H1 (cell line): ENCODE results near the gene CASP8AP2. TPM values are rescaled to one million over a fixed set of nuclear protein-coding genes. Genes with fewer than 3 reads are reported as not detected.
A peak's percentile ranks its signal among the peaks of the same experiment; 100 is the strongest.

ENCODE experiments used
- EP300 ChIP-seq, 2 experiments: IDR thresholded peaks; 1 replicate in 1 of 2; 2 replicates in 1 of 2; pipeline ENCODE4 v1.6.1; 2011 to 2012; ENCODE audit warnings: low read depth in 2 of 2, low read length in 2 of 2, mild to moderate bottlenecking in 2 of 2, borderline replicate concordance in 1 of 2, inconsistent platforms in 1 of 2, moderate library complexity in 1 of 2
- POLR2AphosphoS5 ChIP-seq: IDR thresholded peaks from 2 replicates; pipeline ENCODE4 v1.6.1; 2011; ENCODE audit warnings: low read depth, low read length
- RAD21 ChIP-seq, 2 experiments: IDR thresholded peaks in 1 of 2; conservative IDR thresholded peaks in 1 of 2; 2 replicates each; pipeline ENCODE4 v1.6.1; 2011; ENCODE audit warnings: low read depth in 2 of 2, low read length in 2 of 2, improper control_type of control experiment in 1 of 2, inconsistent platforms in 1 of 2, mild to moderate bottlenecking in 1 of 2, moderate library complexity in 1 of 2
- SIN3A ChIP-seq, 2 experiments: IDR thresholded peaks in 1 of 2; conservative IDR thresholded peaks in 1 of 2; 2 replicates each; pipeline ENCODE4 v1.6.1; 2011 to 2012; ENCODE audit warnings: low read length in 2 of 2, improper control_type of control experiment in 1 of 2, low read depth in 1 of 2, mild to moderate bottlenecking in 1 of 2
- SRF ChIP-seq: IDR thresholded peaks from 2 replicates; pipeline ENCODE4 v1.6.1; 2011; ENCODE audit warnings: mild to moderate bottlenecking, low read depth, low read length, moderate library complexity
- TBP ChIP-seq: IDR thresholded peaks from 2 replicates; pipeline ENCODE4 v1.6.1; 2011; ENCODE audit warnings: low read depth, low read length, improper control_type of control experiment
- TCF12 ChIP-seq: IDR thresholded peaks from 2 replicates; pipeline ENCODE4 v1.6.1; 2011; ENCODE audit warnings: low read depth, mild to moderate bottlenecking, low read length
- polyA plus RNA-seq, 7 experiments: library from polyadenylated mRNA; depleted of rRNA in 3 of 7; stranded (reverse) in 5 of 7; unstranded in 2 of 7; fragments of >200 nt in 5 of 7; fragments of 200-250 nt in 2 of 7; gene quantifications; 1 replicate in 5 of 7; 2 replicates in 1 of 7; 4 replicates in 1 of 7; pipeline versions ENCODE4 v1.2.1 to v1.2.3, GENCODE V29; 2011 to 2013; ENCODE audit warnings: missing spikeins in 2 of 7, mixed read lengths in 2 of 7
- total RNA-seq: library from RNA; stranded (reverse); fragmentation: NEBNext Ultra II Directional; extraction: Animal tissue kit (Norgen Biotek cat#: 25700); gene quantifications from 2 replicates; pipeline ENCODE4 v1.2.1, GENCODE V29; 2021
- TF ChIP-seq, protein P1 (sequence below): fragments of 300-600 bp; sonication (generic); IDR thresholded peaks from 2 replicates; pipeline ENCODE4 v1.7.1; 2012; ENCODE audit warnings: low read length, moderate library complexity, mild to moderate bottlenecking, inconsistent platforms; ENCODE audit not compliant: insufficient replicate concordance
- TF ChIP-seq, protein P2 (sequence below): IDR thresholded peaks from 2 replicates; pipeline ENCODE4 v1.6.1; 2012; ENCODE audit warnings: inconsistent platforms

CASP8AP2 gene
- total and polyA plus RNA-seq, 2 of the 8 experiments (the other 6 are each of a cell fraction or from before 2014, with no cell fraction given) = 6.9 to 32.1 TPM

DNA sequence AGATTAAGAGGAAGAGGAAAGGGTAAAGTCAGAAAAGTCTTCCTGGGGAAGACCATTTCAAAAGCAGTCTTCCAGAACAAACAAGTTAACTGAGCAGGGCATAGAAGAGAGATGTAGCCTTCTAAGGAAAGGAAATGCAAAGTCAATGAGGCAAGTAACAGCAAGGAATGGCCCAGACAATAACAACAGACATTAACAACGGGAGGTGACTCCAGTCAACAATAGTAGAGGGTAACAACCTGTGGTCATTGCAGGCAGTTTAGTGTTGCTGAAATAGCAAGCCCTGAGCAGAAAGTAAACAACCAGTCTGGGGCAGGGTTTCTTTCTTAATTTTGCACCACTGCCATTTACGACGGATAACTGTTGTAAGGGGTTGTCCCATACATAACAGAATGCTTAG is 12.2 kb upstream of the CASP8AP2 start (continued):
- TF ChIP-seq, protein P1, sequence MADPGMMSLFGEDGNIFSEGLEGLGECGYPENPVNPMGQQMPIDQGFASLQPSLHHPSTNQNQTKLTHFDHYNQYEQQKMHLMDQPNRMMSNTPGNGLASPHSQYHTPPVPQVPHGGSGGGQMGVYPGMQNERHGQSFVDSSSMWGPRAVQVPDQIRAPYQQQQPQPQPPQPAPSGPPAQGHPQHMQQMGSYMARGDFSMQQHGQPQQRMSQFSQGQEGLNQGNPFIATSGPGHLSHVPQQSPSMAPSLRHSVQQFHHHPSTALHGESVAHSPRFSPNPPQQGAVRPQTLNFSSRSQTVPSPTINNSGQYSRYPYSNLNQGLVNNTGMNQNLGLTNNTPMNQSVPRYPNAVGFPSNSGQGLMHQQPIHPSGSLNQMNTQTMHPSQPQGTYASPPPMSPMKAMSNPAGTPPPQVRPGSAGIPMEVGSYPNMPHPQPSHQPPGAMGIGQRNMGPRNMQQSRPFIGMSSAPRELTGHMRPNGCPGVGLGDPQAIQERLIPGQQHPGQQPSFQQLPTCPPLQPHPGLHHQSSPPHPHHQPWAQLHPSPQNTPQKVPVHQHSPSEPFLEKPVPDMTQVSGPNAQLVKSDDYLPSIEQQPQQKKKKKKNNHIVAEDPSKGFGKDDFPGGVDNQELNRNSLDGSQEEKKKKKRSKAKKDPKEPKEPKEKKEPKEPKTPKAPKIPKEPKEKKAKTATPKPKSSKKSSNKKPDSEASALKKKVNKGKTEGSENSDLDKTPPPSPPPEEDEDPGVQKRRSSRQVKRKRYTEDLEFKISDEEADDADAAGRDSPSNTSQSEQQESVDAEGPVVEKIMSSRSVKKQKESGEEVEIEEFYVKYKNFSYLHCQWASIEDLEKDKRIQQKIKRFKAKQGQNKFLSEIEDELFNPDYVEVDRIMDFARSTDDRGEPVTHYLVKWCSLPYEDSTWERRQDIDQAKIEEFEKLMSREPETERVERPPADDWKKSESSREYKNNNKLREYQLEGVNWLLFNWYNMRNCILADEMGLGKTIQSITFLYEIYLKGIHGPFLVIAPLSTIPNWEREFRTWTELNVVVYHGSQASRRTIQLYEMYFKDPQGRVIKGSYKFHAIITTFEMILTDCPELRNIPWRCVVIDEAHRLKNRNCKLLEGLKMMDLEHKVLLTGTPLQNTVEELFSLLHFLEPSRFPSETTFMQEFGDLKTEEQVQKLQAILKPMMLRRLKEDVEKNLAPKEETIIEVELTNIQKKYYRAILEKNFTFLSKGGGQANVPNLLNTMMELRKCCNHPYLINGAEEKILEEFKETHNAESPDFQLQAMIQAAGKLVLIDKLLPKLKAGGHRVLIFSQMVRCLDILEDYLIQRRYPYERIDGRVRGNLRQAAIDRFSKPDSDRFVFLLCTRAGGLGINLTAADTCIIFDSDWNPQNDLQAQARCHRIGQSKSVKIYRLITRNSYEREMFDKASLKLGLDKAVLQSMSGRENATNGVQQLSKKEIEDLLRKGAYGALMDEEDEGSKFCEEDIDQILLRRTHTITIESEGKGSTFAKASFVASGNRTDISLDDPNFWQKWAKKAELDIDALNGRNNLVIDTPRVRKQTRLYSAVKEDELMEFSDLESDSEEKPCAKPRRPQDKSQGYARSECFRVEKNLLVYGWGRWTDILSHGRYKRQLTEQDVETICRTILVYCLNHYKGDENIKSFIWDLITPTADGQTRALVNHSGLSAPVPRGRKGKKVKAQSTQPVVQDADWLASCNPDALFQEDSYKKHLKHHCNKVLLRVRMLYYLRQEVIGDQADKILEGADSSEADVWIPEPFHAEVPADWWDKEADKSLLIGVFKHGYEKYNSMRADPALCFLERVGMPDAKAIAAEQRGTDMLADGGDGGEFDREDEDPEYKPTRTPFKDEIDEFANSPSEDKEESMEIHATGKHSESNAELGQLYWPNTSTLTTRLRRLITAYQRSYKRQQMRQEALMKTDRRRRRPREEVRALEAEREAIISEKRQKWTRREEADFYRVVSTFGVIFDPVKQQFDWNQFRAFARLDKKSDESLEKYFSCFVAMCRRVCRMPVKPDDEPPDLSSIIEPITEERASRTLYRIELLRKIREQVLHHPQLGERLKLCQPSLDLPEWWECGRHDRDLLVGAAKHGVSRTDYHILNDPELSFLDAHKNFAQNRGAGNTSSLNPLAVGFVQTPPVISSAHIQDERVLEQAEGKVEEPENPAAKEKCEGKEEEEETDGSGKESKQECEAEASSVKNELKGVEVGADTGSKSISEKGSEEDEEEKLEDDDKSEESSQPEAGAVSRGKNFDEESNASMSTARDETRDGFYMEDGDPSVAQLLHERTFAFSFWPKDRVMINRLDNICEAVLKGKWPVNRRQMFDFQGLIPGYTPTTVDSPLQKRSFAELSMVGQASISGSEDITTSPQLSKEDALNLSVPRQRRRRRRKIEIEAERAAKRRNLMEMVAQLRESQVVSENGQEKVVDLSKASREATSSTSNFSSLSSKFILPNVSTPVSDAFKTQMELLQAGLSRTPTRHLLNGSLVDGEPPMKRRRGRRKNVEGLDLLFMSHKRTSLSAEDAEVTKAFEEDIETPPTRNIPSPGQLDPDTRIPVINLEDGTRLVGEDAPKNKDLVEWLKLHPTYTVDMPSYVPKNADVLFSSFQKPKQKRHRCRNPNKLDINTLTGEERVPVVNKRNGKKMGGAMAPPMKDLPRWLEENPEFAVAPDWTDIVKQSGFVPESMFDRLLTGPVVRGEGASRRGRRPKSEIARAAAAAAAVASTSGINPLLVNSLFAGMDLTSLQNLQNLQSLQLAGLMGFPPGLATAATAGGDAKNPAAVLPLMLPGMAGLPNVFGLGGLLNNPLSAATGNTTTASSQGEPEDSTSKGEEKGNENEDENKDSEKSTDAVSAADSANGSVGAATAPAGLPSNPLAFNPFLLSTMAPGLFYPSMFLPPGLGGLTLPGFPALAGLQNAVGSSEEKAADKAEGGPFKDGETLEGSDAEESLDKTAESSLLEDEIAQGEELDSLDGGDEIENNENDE = peak; percentile 50
- TF ChIP-seq SIN3A (conservative IDR thresholded peaks at IDR 0.05 in 1 of 2, IDR thresholded peaks at IDR 0.05 in 1 of 2; ENCODE audit: low read depth in 1 of 2, low read length in 2 of 2) (0 out of 4 replicates have a peak, but pooled peaks have one; percentile 34 to 57), RAD21 (IDR thresholded peaks at IDR 0.05 in 1 of 2, conservative IDR thresholded peaks at IDR 0.05 in 1 of 2; ENCODE audit: low read depth in 2 of 2, low read length in 2 of 2) (no peak), POLR2AphosphoS5 (peak; percentile 71; the same call in 1 of the 2 replicates), EP300 (IDR thresholded peaks at IDR 0.05; ENCODE audit: borderline replicate concordance in 1 of 2, low read depth in 2 of 2, low read length in 2 of 2) (peak in 1 of 2 experiments; percentile 72; a peak in 1 of 3 replicates), TCF12 (no peak), TBP (0 out of 2 replicates have a peak, but pooled peaks have one; percentile 60), SRF (peak; percentile 49; the same call in 1 of the 2 replicates)
- TF ChIP-seq, protein P2, sequence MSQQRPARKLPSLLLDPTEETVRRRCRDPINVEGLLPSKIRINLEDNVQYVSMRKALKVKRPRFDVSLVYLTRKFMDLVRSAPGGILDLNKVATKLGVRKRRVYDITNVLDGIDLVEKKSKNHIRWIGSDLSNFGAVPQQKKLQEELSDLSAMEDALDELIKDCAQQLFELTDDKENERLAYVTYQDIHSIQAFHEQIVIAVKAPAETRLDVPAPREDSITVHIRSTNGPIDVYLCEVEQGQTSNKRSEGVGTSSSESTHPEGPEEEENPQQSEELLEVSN = no peak
